Heart left ventricle (tissue), 13 donors: Measurements from ENCODE around the gene C1orf232.

Experiments
- POLR2A ChIP-seq, 2 donors: fragments of 450-650 bp; IDR thresholded peaks; one replicate each; pipeline ENCODE4 v1.6.1; 2017; ENCODE audit warnings: antibody characterized with exemption in 2 of 2, mild to moderate bottlenecking in 2 of 2, moderate library complexity in 2 of 2
- TF ChIP-seq, protein P1 (sequence below), 12 donors: fragments of 200-600 bp; sonication (generic) in 4 of 12; IDR thresholded peaks; one replicate each; pipeline versions ENCODE4 v1.5.0 to v1.8.0; 2018 to 2022; ENCODE audit warnings: antibody characterized with exemption in 12 of 12, mild to moderate bottlenecking in 5 of 12
- donor health status: ischemic (EF 13 %, LVEDD 7.1; RV severe dilation, severe dysfunction).
- donor health status: DM: no; HTN: yes; CAD: no.
- donor health status: DM: no; HTN: no; CAD: no.
- donor health status: ischemic (EF 25% LVEDD 6.9; RV normal size, moderate dysfunction).
- donor health status: ischemic (EF 25% LVEDD 5.7; RV mildly dilated, moderate dysfunction).
- donor health status: ischemic (EF 35%, LVEDD 5.7; RV mildly dilated, moderate dysfunction).
- donor health status: nonischemic (EF 11% LVEDD 7.7; RV severe dilation, severe dysfunction).
- donor health status: DM: yes; HTN: yes; CAD: no.
- donor health status: PGD.
- donor health status: ischemic (EF 29% LVEDD 5.4; RV normal size, mild dysfunction).
- donor health status: nonischemic (EF 23%, LVEDD 6.1; RV moderate dilation, normal function).

- TF ChIP-seq, protein P1, sequence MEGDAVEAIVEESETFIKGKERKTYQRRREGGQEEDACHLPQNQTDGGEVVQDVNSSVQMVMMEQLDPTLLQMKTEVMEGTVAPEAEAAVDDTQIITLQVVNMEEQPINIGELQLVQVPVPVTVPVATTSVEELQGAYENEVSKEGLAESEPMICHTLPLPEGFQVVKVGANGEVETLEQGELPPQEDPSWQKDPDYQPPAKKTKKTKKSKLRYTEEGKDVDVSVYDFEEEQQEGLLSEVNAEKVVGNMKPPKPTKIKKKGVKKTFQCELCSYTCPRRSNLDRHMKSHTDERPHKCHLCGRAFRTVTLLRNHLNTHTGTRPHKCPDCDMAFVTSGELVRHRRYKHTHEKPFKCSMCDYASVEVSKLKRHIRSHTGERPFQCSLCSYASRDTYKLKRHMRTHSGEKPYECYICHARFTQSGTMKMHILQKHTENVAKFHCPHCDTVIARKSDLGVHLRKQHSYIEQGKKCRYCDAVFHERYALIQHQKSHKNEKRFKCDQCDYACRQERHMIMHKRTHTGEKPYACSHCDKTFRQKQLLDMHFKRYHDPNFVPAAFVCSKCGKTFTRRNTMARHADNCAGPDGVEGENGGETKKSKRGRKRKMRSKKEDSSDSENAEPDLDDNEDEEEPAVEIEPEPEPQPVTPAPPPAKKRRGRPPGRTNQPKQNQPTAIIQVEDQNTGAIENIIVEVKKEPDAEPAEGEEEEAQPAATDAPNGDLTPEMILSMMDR (IDR thresholded peaks at IDR 0.05) = no peak
- no peak for TF ChIP-seq POLR2A (IDR thresholded peaks at IDR 0.05)
These were observed 14.0 kb downstream of the C1orf232 start for GRCh38 chr1:26154750-26155149.
